ENCODE measurements around the gene HINT2.

HINT2 gene

DNA sequence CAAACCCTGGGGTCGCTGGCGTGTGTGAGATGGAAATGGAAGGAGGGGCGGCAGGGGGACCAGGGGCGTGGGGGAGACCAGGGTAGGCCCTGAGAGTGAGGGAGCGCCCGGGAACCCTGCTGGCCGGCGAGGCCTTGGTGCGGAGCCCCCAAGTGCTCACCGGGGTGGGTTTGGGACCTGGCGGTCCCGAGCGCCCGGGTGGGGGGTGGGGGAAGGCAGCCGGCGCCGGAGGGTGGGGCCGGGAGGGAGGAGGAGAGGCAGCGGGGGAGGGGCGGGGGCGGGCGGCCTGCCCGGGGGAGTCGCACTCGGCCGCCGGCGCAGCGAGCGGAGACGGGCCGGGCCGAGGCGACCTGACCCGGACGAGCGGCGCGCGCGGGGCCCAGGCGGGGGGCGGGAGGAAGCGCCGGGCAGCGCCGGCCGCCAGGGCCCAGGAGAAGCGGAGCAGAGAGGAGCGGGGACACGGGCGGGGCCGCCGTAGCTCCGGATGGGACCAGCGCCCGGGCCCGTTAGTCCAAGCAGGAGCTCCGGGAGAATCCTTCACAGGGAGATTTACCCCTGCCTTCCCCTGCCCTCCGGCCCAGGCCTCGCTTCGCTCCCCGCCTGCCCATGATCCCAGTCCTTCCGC is 23.4 kb downstream of the HINT2 start, which contains the start of gene NPR2:
TSS of gene NPR2 (plus strand) at position 295 of the 625 bp plus-strand sequence. CDS start 818 bp downstream, outside the sequence.
- Histone ChIP-seq H3K4me3 (ENCODE audit: low read depth, low read length) (peak within 1 kb of the TSS; percentile 71), H3K9me3 (ENCODE audit: control insufficient read depth, insufficient read depth, low read length) (no peaks in the 10 kb centered on the region), H3K36me3 (ENCODE audit: control insufficient read depth, insufficient read depth, low read length) (no peaks in the 10 kb centered on the region), H3K4me1 (ENCODE audit: control insufficient read depth, insufficient read depth, low read length) (peaks cover 18% of the 10 kb centered on the region), H3K27ac (ENCODE audit: low read depth, low read length) (peak within 1 kb of the TSS; percentile 20), H3K9ac (ENCODE audit: low read depth, low read length) (peak within 1 kb of the TSS; percentile 42; the same call in 1 of the 2 replicates), H3K27me3 (ENCODE audit: control insufficient read depth, insufficient read depth, low read length) (peaks cover 7% of the 10 kb centered on the region; the same call in 1 of the 2 replicates)

DNA sequence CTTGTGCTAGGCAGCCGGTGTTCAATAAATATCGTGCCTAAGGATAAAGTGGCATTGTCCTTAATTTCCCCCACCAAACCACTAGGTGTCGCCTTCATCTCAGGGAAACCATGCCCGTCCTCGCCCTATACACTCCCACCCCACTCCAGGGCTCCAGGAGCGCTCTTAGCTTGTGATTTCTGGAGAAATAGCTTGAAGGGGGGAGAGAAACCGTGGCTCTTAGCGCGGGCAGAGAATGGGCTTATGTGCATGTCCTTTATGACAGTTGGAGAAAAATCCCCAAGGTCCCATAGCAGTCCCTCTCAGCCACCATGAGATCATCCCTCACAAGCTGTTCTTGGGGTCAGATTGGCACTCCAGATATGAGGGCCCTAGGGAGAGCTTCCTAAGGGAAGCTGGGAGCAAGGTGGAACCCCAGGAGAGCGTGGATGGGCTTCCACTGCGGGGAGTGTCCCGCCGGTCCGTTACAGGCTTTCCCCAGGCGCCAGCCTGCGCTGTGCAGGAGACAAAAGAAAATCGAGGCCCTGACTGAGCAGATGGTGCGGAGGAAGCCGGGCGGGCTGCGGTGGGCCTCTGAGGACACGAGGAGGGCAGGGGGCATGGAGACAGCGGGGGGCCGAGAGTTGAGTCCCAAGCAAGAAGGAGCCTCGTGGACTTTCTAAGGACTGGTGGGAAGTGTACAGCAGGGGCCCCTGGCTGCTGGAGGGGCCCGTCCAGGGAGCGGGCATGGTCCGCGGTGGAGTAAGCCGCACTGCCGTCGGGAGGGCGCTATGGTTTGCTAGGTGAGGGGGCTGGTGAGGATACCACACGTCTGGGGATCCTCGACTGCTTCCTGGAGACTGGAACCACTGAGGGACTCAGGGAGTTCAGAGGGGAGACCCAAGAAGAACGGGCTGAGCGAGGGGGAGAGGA is 24.2 kb downstream of the HINT2 start:
- H3K36me3 ChIP-seq (ENCODE audit: control insufficient read depth, insufficient read depth, low read length): no peaks in the 10 kb centered on the region
- peaks cover 18% of the 10 kb centered on the region for H3K4me1 ChIP-seq (ENCODE audit: control insufficient read depth, insufficient read depth, low read length)
- H3K27ac ChIP-seq (ENCODE audit: low read depth, low read length): peak overlapping the region; percentile 20
- peak overlapping the region; percentile 53 for H3K4me3 ChIP-seq (ENCODE audit: low read depth, low read length)
- H3K9ac ChIP-seq (ENCODE audit: low read depth, low read length): peak overlapping the region; percentile 20; the same call in 1 of the 2 replicates
- no peaks in the 10 kb centered on the region for H3K9me3 ChIP-seq (ENCODE audit: control insufficient read depth, insufficient read depth, low read length)
- peaks cover 7% of the 10 kb centered on the region; the same call in 1 of the 2 replicates for H3K27me3 ChIP-seq (ENCODE audit: control insufficient read depth, insufficient read depth, low read length)

DNA sequence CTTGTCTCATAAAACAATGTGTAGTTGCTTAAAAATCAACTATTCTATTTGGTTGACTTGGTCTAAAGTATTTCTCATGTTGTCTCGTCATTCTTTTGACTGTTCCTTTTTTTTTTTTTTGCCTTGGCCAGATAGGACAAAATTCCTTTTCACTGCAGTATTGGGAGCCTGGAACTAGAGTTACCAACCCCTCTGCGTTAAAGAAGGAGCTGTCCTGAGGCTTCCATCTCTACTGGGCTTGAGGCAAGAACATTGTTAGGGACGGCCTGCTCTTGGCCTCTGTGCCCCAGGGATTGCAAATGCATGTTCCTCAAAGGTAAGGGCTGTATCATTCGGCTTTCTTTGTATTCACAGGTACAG is 24.8 kb downstream of the HINT2 start:
- Histone ChIP-seq H3K4me3 (ENCODE audit: low read depth, low read length) (no peak overlapping the region), H3K4me1 (ENCODE audit: control insufficient read depth, insufficient read depth, low read length) (peaks cover 18% of the 10 kb centered on the region), H3K27ac (ENCODE audit: low read depth, low read length) (no peak overlapping the region), H3K27me3 (ENCODE audit: control insufficient read depth, insufficient read depth, low read length) (peaks cover 7% of the 10 kb centered on the region; the same call in 1 of the 2 replicates), H3K9ac (ENCODE audit: low read depth, low read length) (no peak overlapping the region), H3K36me3 (ENCODE audit: control insufficient read depth, insufficient read depth, low read length) (no peaks in the 10 kb centered on the region), H3K9me3 (ENCODE audit: control insufficient read depth, insufficient read depth, low read length) (no peaks in the 10 kb centered on the region)

DNA sequence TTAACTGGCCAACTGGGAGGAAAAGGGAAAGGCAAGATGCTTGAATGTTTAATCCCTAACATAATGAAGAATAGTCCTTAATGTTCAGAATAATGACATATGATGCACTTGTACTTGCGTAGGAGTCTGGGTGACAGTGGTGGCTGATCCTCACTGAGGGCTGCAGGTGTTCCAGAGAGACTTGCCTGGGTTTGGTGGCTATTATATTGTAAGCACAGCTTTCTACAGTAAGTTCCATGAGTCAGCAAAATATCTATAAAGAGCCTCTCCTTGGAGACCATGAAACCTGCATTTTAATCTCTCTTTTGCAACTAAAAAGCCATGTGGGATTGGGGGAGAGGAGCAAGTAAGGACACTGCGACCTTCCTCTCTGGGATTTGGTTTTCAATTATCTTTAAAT is 25.3 kb downstream of the HINT2 start:
- H3K27me3 ChIP-seq (ENCODE audit: control insufficient read depth, insufficient read depth, low read length): peaks cover 7% of the 10 kb centered on the region; the same call in 1 of the 2 replicates
- H3K9ac ChIP-seq (ENCODE audit: low read depth, low read length): no peak overlapping the region
- no peaks in the 10 kb centered on the region for H3K36me3 ChIP-seq (ENCODE audit: control insufficient read depth, insufficient read depth, low read length)
- H3K4me3 ChIP-seq (ENCODE audit: low read depth, low read length): no peak overlapping the region
- peaks cover 18% of the 10 kb centered on the region for H3K4me1 ChIP-seq (ENCODE audit: control insufficient read depth, insufficient read depth, low read length)
- H3K27ac ChIP-seq (ENCODE audit: low read depth, low read length): no peak overlapping the region
- H3K9me3 ChIP-seq (ENCODE audit: control insufficient read depth, insufficient read depth, low read length): no peaks in the 10 kb centered on the region

DNA sequence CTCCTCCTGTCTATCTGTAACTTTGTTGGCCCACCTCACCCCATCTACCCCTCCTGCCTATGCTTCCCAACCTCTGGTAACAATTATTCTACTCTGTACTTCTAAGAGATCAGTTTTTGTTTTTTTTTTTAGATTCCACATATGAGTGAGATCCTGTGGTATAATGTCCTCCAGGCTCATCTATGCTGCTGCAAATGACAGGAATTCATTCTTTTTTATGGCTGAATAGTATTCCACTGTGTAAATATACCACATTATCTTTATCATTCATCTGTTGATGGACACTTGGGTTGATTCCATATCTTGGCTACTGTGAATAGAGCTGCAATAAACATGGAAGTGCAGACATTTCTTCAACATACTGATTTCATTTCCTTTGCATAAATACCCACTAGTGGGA is 31.4 kb downstream of the HINT2 start:
- no peaks in the 10 kb centered on the region for H3K4me1 ChIP-seq (ENCODE audit: control insufficient read depth, insufficient read depth, low read length)
- H3K36me3 ChIP-seq (ENCODE audit: control insufficient read depth, insufficient read depth, low read length): no peaks in the 10 kb centered on the region
- no peak overlapping the region for H3K4me3 ChIP-seq (ENCODE audit: low read depth, low read length)
- H3K27ac ChIP-seq (ENCODE audit: low read depth, low read length): no peak overlapping the region
- no peak overlapping the region for H3K9ac ChIP-seq (ENCODE audit: low read depth, low read length)
- H3K9me3 ChIP-seq (ENCODE audit: control insufficient read depth, insufficient read depth, low read length): no peaks in the 10 kb centered on the region
- no peaks in the 10 kb centered on the region for H3K27me3 ChIP-seq (ENCODE audit: control insufficient read depth, insufficient read depth, low read length)

DNA sequence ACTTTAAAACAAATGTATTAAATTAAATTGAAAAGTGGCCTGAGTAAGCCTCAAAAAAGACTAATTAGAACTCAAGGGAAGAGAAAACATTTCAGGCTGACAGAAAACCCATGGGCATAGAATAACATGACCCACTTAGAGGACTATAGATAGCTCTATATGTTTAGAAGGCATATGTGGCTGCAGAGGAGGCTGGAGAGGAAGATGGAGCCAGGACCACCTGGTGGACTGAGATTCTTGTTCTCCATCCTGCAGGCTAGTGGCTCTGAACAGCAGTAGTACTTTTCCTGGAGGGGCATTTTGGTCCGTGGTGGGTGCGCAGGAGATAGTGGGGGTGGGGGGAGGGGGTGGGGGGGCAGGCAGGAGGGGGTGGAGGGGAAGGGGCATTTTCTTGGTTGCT is 33.8 kb downstream of the HINT2 start:
- H3K27me3 ChIP-seq (ENCODE audit: control insufficient read depth, insufficient read depth, low read length): no peaks in the 10 kb centered on the region
- H3K36me3 ChIP-seq (ENCODE audit: control insufficient read depth, insufficient read depth, low read length): no peaks in the 10 kb centered on the region
- H3K9me3 ChIP-seq (ENCODE audit: control insufficient read depth, insufficient read depth, low read length): no peaks in the 10 kb centered on the region
- no peak overlapping the region for H3K27ac ChIP-seq (ENCODE audit: low read depth, low read length)
- 0 out of 2 replicates have a peak, but pooled peaks cover 1% of the 10 kb centered on the region for H3K4me1 ChIP-seq (ENCODE audit: control insufficient read depth, insufficient read depth, low read length)
- H3K9ac ChIP-seq (ENCODE audit: low read depth, low read length): no peak overlapping the region
- no peak overlapping the region for H3K4me3 ChIP-seq (ENCODE audit: low read depth, low read length)

DNA sequence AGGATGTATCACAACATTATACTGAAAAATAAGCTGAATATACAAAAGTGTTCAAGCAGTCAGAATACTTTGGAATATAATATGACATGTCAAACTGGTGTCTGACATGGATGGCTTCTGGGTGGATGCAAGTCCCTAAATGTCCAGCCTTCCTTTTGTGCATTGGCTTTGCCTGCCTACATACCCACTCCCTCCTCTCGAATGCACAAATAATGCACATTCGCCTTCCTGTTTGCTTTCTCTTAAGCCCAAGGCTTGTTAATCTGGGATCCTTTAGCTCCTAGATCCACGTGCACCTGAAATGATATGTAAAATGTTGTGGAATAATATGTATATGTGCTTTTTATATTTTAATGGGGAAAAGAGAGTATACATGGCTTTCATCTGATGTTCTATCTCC is 36.3 kb downstream of the HINT2 start:
- Histone ChIP-seq H3K27ac (ENCODE audit: low read depth, low read length) (no peak overlapping the region), H3K4me1 (ENCODE audit: control insufficient read depth, insufficient read depth, low read length) (peaks cover 15% of the 10 kb centered on the region), H3K4me3 (ENCODE audit: low read depth, low read length) (no peak overlapping the region), H3K9ac (ENCODE audit: low read depth, low read length) (no peak overlapping the region), H3K9me3 (ENCODE audit: control insufficient read depth, insufficient read depth, low read length) (no peaks in the 10 kb centered on the region), H3K36me3 (ENCODE audit: control insufficient read depth, insufficient read depth, low read length) (no peaks in the 10 kb centered on the region), H3K27me3 (ENCODE audit: control insufficient read depth, insufficient read depth, low read length) (no peaks in the 10 kb centered on the region)

- H3K9ac ChIP-seq (ENCODE audit: low read depth, low read length): no peak overlapping the region
- H3K27me3 ChIP-seq (ENCODE audit: control insufficient read depth, insufficient read depth, low read length): no peaks in the 10 kb centered on the region
- H3K4me3 ChIP-seq (ENCODE audit: low read depth, low read length): no peak overlapping the region
- H3K9me3 ChIP-seq (ENCODE audit: control insufficient read depth, insufficient read depth, low read length): no peaks in the 10 kb centered on the region
- no peak overlapping the region for H3K27ac ChIP-seq (ENCODE audit: low read depth, low read length)
- H3K36me3 ChIP-seq (ENCODE audit: control insufficient read depth, insufficient read depth, low read length): no peaks in the 10 kb centered on the region
- peaks cover 15% of the 10 kb centered on the region for H3K4me1 ChIP-seq (ENCODE audit: control insufficient read depth, insufficient read depth, low read length)
These were observed 38.8 kb downstream of the HINT2 start for GRCh38 chr9:35776018-35776417.

GRCh38 chr9:35774907-35775635 is 39.8 kb downstream of the HINT2 start:
- H3K9ac ChIP-seq (ENCODE audit: low read depth, low read length): no peak overlapping the region
- H3K27ac ChIP-seq (ENCODE audit: low read depth, low read length): peak overlapping the region; percentile 30
- H3K36me3 ChIP-seq (ENCODE audit: control insufficient read depth, insufficient read depth, low read length): no peaks in the 10 kb centered on the region
- H3K9me3 ChIP-seq (ENCODE audit: control insufficient read depth, insufficient read depth, low read length): no peaks in the 10 kb centered on the region
- no peaks in the 10 kb centered on the region for H3K27me3 ChIP-seq (ENCODE audit: control insufficient read depth, insufficient read depth, low read length)
- peaks cover 15% of the 10 kb centered on the region for H3K4me1 ChIP-seq (ENCODE audit: control insufficient read depth, insufficient read depth, low read length)
- H3K4me3 ChIP-seq (ENCODE audit: low read depth, low read length): no peak overlapping the region

DNA sequence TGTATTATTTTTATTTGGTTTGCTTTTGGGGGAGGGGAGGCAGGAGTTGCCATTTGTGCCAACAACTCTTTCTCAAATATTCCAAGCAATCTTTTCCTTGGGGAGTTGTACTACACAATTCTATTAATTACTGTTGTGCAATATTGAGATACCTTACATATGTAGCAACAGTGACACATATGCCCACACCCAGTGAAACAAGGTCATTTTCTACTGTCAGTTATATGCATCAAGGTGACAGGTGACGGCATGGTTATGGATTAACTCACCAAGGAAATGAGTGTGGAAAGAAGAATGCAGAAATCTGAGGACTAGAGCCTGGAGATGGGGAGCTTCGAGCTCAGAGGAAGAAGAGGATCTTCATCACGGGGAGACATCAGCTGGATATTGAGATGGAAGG is 42.9 kb downstream of the HINT2 start:
- no peak overlapping the region for H3K4me3 ChIP-seq (ENCODE audit: low read depth, low read length)
- no peaks in the 10 kb centered on the region for H3K27me3 ChIP-seq (ENCODE audit: control insufficient read depth, insufficient read depth, low read length)
- H3K4me1 ChIP-seq (ENCODE audit: control insufficient read depth, insufficient read depth, low read length): peaks cover 15% of the 10 kb centered on the region

More for the DNA sequence above, 42.9 kb downstream of the HINT2 start:
- Histone ChIP-seq H3K9ac (ENCODE audit: low read depth, low read length) (no peak overlapping the region), H3K36me3 (ENCODE audit: control insufficient read depth, insufficient read depth, low read length) (no peaks in the 10 kb centered on the region), H3K27ac (ENCODE audit: low read depth, low read length) (no peak overlapping the region), H3K9me3 (ENCODE audit: control insufficient read depth, insufficient read depth, low read length) (no peaks in the 10 kb centered on the region)
